Esophagus squamous epithelium (tissue), 4 donors: ENCODE data around the gene CCDC187.

Source experiments
- CTCF ChIP-seq, 6 experiments: fragments of 450-650 bp in 4 of 6; fragments of 200-600 bp in 2 of 6; sonication (generic) in 2 of 6; IDR thresholded peaks; one replicate each; pipeline ENCODE4 v1.5.1; 2016 to 2019; ENCODE audit warnings: antibody characterized with exemption in 6 of 6, mild to moderate bottlenecking in 4 of 6, moderate library complexity in 4 of 6
- POLR2A ChIP-seq, 4 donors: fragments of 450-650 bp; IDR thresholded peaks; one replicate each; pipeline ENCODE4 v1.6.1; 2017; ENCODE audit warnings: antibody characterized with exemption in 4 of 4, mild to moderate bottlenecking in 4 of 4, moderate library complexity in 3 of 4

- TF ChIP-seq CTCF (IDR thresholded peaks at IDR 0.05) (no peak), POLR2A (IDR thresholded peaks at IDR 0.05) (no peak)
These were observed 97.2 kb downstream of the CCDC187 start for GRCh38 chr9:136206602-136207275.
